Adipocyte (in vitro differentiated cells): ENCODE measurements around the gene BRAT1.
"Not testable (repeated sequence)": the region's sequence is repeated elsewhere in the genome, so short reads cannot be mapped to it uniquely, and the experiment has no call there.

Experiments used
- DNase-seq: peaks from one replicate; pipeline ENCODE4 v3.0.0-alpha.2; 2015; ENCODE audit warnings: low read depth
- H3K27me3 ChIP-seq: replicated peaks from 2 replicates; pipeline ENCODE4 v1.7.0; 2013; ENCODE audit warnings: mild to moderate bottlenecking, low read length, moderate library complexity; ENCODE audit not compliant: control insufficient read depth, insufficient read depth
- H3K36me3 ChIP-seq: 2 replicates; pipeline ENCODE4 v1.7.0; 2013; ENCODE audit warnings: low read length, mild to moderate bottlenecking, moderate library complexity; ENCODE audit not compliant: control insufficient read depth, insufficient read depth, severe bottlenecking
- H3K4me1 ChIP-seq: 2 replicates; pipeline ENCODE4 v1.7.0; 2013; ENCODE audit warnings: mild to moderate bottlenecking, low read length, moderate library complexity; ENCODE audit not compliant: control insufficient read depth, insufficient read depth
- H3K4me3 ChIP-seq: 2 replicates; pipeline ENCODE4 v1.7.0; 2013; ENCODE audit warnings: mild to moderate bottlenecking, low read length, moderate library complexity
- H3K9ac ChIP-seq: 2 replicates; pipeline ENCODE4 v1.7.0; 2013; ENCODE audit warnings: mild to moderate bottlenecking, low read length, moderate library complexity
- H3K9me3 ChIP-seq: 2 replicates; pipeline ENCODE4 v1.7.0; 2013; ENCODE audit warnings: mild to moderate bottlenecking, low read length, moderate library complexity; ENCODE audit not compliant: control insufficient read depth

The BRAT1 gene

GRCh38 chr7:2595258-2595860 is 40.0 kb upstream of the BRAT1 start:
- Histone ChIP-seq H3K4me1 (no peaks in the 10 kb centered on the region), H3K36me3 (peaks cover 66% of the 10 kb centered on the region), H3K4me3 (no peak overlapping the region), H3K9me3 (no peaks in the 10 kb centered on the region), H3K27me3 (no peaks in the 10 kb centered on the region), H3K9ac (no peak overlapping the region)
- no peak for DNase-seq

DNA sequence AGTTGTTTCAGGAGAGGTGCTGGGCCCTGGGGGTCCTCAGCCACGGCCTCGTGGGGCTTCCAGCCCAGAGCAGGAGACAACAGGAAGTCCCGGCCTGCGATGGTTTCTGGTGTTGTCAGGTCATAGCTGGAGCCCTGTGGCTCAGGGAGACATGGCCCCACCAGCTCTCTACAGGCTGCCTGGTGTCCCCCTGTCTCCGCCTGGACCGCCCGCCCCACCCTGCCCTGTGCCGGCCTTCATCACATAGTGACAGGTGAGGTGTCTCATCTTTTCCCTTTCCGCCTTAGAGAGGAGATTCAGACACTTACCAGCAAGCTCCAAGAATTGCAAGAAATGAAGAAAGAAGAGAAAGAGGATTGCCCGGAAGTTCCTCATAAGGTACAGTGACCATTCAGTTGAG is 39.3 kb upstream of the BRAT1 start:
- Histone ChIP-seq H3K4me1 (no peaks in the 10 kb centered on the region), H3K9me3 (no peaks in the 10 kb centered on the region), H3K36me3 (peaks cover 66% of the 10 kb centered on the region), H3K27me3 (no peaks in the 10 kb centered on the region), H3K9ac (no peak overlapping the region), H3K4me3 (no peak overlapping the region)
- no peak for DNase-seq

GRCh38 chr7:2593036-2593727 is 37.9 kb upstream of the BRAT1 start:
- DNase-seq = no peak
- H3K27me3 ChIP-seq = no peaks in the 10 kb centered on the region
- H3K9me3 ChIP-seq = no peaks in the 10 kb centered on the region
- no peak overlapping the region for H3K9ac ChIP-seq
- no peak overlapping the region for H3K4me3 ChIP-seq
- H3K4me1 ChIP-seq = no peaks in the 10 kb centered on the region
- peaks cover 57% of the 10 kb centered on the region for H3K36me3 ChIP-seq

- H3K27me3 ChIP-seq = no peaks in the 10 kb centered on the region
- H3K36me3 ChIP-seq = peaks cover 49% of the 10 kb centered on the region
- H3K4me3 ChIP-seq = no peak overlapping the region
- no peaks in the 10 kb centered on the region for H3K4me1 ChIP-seq
- DNase-seq = no peak
- H3K9ac ChIP-seq = no peak overlapping the region
- H3K9me3 ChIP-seq = no peaks in the 10 kb centered on the region
These were observed 37.1 kb upstream of the BRAT1 start for GRCh38 chr7:2592375-2592865.

- H3K4me1 ChIP-seq, DNase-seq, H3K9ac ChIP-seq, H3K4me3 ChIP-seq, H3K27me3 ChIP-seq, H3K9me3 ChIP-seq: not testable (repeated sequence)
- H3K36me3 ChIP-seq = peaks cover 43% of the 10 kb centered on the region
These were observed 34.6 kb upstream of the BRAT1 start for GRCh38 chr7:2589941-2590340.

- no peak for DNase-seq
- no peak overlapping the region for H3K9ac ChIP-seq
- peaks cover 41% of the 10 kb centered on the region for H3K36me3 ChIP-seq
- no peaks in the 10 kb centered on the region for H3K27me3 ChIP-seq
- H3K4me3 ChIP-seq = no peak overlapping the region
- H3K4me1 ChIP-seq = no peaks in the 10 kb centered on the region
- H3K9me3 ChIP-seq = no peaks in the 10 kb centered on the region
These were observed 34.0 kb upstream of the BRAT1 start for GRCh38 chr7:2589341-2589740.

DNA sequence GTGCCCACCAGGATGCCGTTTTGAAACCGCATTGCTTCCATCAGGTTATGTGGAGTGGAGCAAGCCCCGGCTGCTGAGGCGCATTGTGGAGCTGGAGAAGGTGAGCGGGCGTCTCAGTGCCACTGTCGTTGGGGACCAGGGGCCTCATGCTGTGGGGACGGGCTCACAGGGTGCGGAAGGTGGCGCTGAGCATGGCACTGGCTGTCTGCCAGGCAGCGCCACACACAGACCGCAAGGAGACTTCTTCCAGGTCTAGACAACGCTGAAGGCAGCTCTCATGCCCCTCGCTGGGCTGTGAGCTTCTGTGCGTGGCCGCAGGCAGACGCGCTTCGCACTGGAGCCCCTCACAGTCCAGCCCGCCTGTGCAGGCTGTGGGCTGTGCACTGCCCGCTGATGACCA is 32.5 kb upstream of the BRAT1 start:
- Histone ChIP-seq H3K9ac (no peak overlapping the region), H3K27me3 (no peaks in the 10 kb centered on the region), H3K36me3 (peaks cover 35% of the 10 kb centered on the region), H3K4me1 (no peaks in the 10 kb centered on the region), H3K4me3 (no peak overlapping the region), H3K9me3 (no peaks in the 10 kb centered on the region)
- no peak for DNase-seq

- Histone ChIP-seq H3K9ac (no peak overlapping the region), H3K9me3 (no peaks in the 10 kb centered on the region), H3K27me3 (no peaks in the 10 kb centered on the region), H3K4me3 (no peak overlapping the region), H3K36me3 (peaks cover 29% of the 10 kb centered on the region), H3K4me1 (no peaks in the 10 kb centered on the region)
- DNase-seq = no peak
These were observed 31.8 kb upstream of the BRAT1 start for GRCh38 chr7:2587134-2587533.

GRCh38 chr7:2586326-2587020 is 31.1 kb upstream of the BRAT1 start:
- Histone ChIP-seq H3K4me3 (no peak overlapping the region), H3K4me1 (no peaks in the 10 kb centered on the region), H3K9me3 (no peaks in the 10 kb centered on the region), H3K27me3 (no peaks in the 10 kb centered on the region), H3K9ac (no peak overlapping the region), H3K36me3 (peaks cover 27% of the 10 kb centered on the region)
- DNase-seq = no peak

DNA sequence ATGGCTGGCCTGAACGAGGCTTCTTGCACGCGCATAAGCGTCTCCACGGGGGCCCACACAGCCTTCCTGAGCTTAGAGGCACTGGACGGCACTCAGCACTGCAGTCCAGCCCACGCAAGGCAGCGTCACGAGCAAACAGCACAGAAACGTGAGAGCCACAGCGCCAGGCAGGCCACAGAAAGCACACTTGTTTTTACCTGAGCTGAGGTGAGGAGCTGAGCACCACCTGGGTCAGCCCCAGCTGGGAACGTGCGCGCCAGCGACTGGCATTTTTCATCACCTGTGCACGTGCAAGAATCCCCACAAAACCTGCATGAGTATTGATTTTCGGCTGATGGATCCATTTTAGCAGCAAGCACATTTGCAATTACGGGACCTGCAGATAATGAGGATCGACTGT is 30.1 kb upstream of the BRAT1 start:
- Histone ChIP-seq H3K4me1 (no peaks in the 10 kb centered on the region), H3K36me3 (peaks cover 27% of the 10 kb centered on the region), H3K27me3 (no peaks in the 10 kb centered on the region), H3K9me3 (no peaks in the 10 kb centered on the region), H3K4me3 (no peak overlapping the region), H3K9ac (no peak overlapping the region)
- DNase-seq = no peak

DNA sequence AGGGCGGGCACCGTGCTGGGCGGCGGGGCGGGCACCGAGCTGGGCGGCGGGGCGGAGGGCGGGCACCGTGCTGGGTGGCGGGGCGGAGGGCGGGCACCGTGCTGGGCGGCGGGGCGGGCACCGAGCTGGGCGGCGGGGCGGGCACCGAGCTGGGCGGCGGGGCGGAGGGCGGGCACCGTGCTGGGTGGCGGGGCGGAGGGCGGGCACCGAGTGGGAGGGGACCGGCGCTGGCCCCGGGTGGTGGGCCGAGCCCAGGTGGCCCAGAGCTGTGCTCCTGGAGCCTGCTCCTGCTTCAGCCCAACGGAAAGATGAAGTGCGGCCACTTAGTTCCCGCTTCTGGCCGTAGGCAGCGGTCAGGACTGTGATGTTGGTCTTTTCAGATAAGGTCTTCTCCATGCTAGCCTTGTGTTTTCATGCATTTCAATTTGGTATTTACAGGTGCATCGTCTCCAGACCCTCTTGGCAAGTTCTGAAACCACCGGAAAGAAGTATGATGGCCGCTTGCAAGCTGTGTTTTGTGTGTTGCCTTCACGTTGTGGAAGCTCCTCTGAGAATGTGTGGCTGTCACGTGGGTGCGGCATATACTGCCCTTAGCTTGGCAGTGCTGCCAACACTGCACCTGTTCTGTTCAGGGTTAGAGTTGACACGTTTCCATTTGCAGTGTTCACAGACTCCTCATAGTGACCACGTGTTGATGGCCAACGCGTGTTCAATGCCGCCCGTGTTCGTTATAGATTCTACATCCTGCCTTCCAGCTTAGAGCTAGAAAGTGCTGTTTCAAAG is 28.7 kb upstream of the BRAT1 start:
- H3K27me3 ChIP-seq = no peaks in the 10 kb centered on the region
- no peak overlapping the region for H3K9ac ChIP-seq
- no peak for DNase-seq
- peaks cover 25% of the 10 kb centered on the region for H3K36me3 ChIP-seq
- H3K9me3 ChIP-seq = no peaks in the 10 kb centered on the region
- no peak overlapping the region for H3K4me3 ChIP-seq
- H3K4me1 ChIP-seq = no peaks in the 10 kb centered on the region
